ENCODE data around the gene SPEF1. TPM values are rescaled to one million over a fixed set of nuclear protein-coding genes. Genes with fewer than 3 reads are reported as not detected.

SPEF1 gene
- polyA plus RNA-seq, 4 donors, result 1.3 to 2.5 (median 1.7) TPM; not detected in 1

GRCh38 chr20:3733119-3733995, 47.9 kb downstream of the SPEF1 start:
- DNase-seq (ENCODE audit: low read depth in 4 of 4, low spot score in 3 of 4), result no peak

- peak in 1 of 4 donors; percentile 49 for DNase-seq (ENCODE audit: low read depth in 4 of 4, low spot score in 3 of 4)
These were observed 48.7 kb downstream of the SPEF1 start, which contains the start of gene HSPA12B for GRCh38 chr20:3732327-3733118. HSPA12B (plus strand) TSS chr20:3732685; CDS start chr20:3738675, 5,990 bp downstream.

- DNase-seq (ENCODE audit: low read depth in 4 of 4, low spot score in 3 of 4), result no peak
These were observed 49.3 kb downstream of the SPEF1 start for GRCh38 chr20:3731944-3732326.

GRCh38 chr20:3730803-3731672, 50.2 kb downstream of the SPEF1 start:
- DNase-seq (ENCODE audit: low read depth in 4 of 4, low spot score in 3 of 4), result no peak

GRCh38 chr20:3729811-3730540, 51.3 kb downstream of the SPEF1 start:
- DNase-seq (ENCODE audit: low read depth in 4 of 4, low spot score in 3 of 4), result no peak

- DNase-seq (ENCODE audit: low read depth in 4 of 4, low spot score in 3 of 4), result no peak
These were observed 51.9 kb downstream of the SPEF1 start for GRCh38 chr20:3729378-3729777.

GRCh38 chr20:3728876-3729275, 52.4 kb downstream of the SPEF1 start:
- DNase-seq (ENCODE audit: low read depth in 4 of 4, low spot score in 3 of 4), result no peak

GRCh38 chr20:3728354-3728753, 52.9 kb downstream of the SPEF1 start:
- no peak for DNase-seq (ENCODE audit: low read depth in 4 of 4, low spot score in 3 of 4)

Other genes starting within 250 kb of the SPEF1 start
- gene GFRA4, start 118.0 kb downstream of the SPEF1 start, polyA plus RNA-seq (ENCODE audit: insufficient read length in 4 of 4), result under 1 TPM in 2 of 4 donors, not detected in 2; 0.16 to 0.24 TPM
- 10 to 100 TPM in 3 of 4 donors, 1 to 10 TPM in 1; 7.3 to 77.0 (median 13.6) TPM for gene ADAM33, start 99.4 kb downstream of the SPEF1 start, polyA plus RNA-seq (ENCODE audit: insufficient read length in 4 of 4)
- 1 to 10 TPM in 2 of 4 donors, under 1 TPM in 2; 0.73 to 5.8 (median 0.98) TPM for gene SIGLEC1, start 68.8 kb downstream of the SPEF1 start, polyA plus RNA-seq (ENCODE audit: insufficient read length in 4 of 4)
- gene HSPA12B, start 48.8 kb downstream of the SPEF1 start, polyA plus RNA-seq (ENCODE audit: insufficient read length in 4 of 4), result 10 to 100 TPM; 13.5 to 37.2 (median 15.2) TPM
- 10 to 100 TPM; 19.7 to 30.0 (median 25.0) TPM for gene ADISSP, start 13.7 kb downstream of the SPEF1 start, polyA plus RNA-seq (ENCODE audit: insufficient read length in 4 of 4)
- 10 to 100 TPM; 34.0 to 47.8 (median 42.3) TPM for gene CENPB, start 5.3 kb upstream of the SPEF1 start, polyA plus RNA-seq (ENCODE audit: insufficient read length in 4 of 4)
- 10 to 100 TPM; 31.2 to 42.9 (median 39.7) TPM for gene CDC25B, start 14.9 kb upstream of the SPEF1 start, polyA plus RNA-seq (ENCODE audit: insufficient read length in 4 of 4)
- gene AP5S1, start 39.1 kb upstream of the SPEF1 start, polyA plus RNA-seq (ENCODE audit: insufficient read length in 4 of 4), result 10 to 100 TPM in 2 of 4 donors, 1 to 10 TPM in 2; 7.9 to 12.2 (median 10.0) TPM
- 10 to 100 TPM; 18.8 to 32.2 (median 27.3) TPM for gene MAVS, start 65.4 kb upstream of the SPEF1 start, polyA plus RNA-seq (ENCODE audit: insufficient read length in 4 of 4)
- gene PANK2, start 107.9 kb upstream of the SPEF1 start, polyA plus RNA-seq (ENCODE audit: insufficient read length in 4 of 4), result 10 to 100 TPM; 24.9 to 39.8 (median 33.6) TPM
- 10 to 100 TPM; 21.4 to 38.5 (median 23.2) TPM for gene RNF24, start 234.1 kb upstream of the SPEF1 start, polyA plus RNA-seq (ENCODE audit: insufficient read length in 4 of 4)